ENCODE measurements around the gene LCN12. TPM values are rescaled to one million over a fixed set of nuclear protein-coding genes. Genes with fewer than 3 reads are reported as not detected.

LCN12 gene
- polyA plus RNA-seq, 1 donor from 2014 or later, result 2.9 TPM

DNA sequence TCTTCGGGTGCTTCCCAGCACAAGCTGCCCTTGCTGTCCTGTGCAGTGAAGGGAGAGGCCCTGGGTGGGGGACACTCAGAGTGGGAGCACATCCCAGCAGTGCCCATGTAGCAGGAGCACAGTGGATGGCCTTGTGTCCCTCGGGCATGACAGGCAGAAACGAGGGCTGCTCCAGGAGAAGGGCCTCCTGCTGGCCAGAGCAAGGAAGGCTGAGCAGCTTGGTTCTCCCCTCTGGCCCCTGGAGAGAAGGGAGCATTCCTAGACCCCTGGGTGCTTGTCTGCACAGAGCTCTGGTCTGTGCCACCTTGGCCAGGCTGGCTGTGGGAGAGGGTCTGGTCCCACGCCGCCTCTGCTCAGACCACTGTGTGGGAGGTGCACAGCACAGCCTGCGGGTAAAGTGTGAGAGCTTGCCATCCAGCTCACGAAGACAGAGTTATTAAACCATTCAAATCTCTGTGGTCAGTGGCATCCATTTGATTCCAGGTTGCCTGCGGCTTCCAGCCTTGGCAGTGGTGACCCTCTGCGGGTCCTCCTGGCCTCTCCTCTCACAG is 25.8 kb upstream of the LCN12 start:
- H3K27ac ChIP-seq (ENCODE audit: low read length), result no peak overlapping the region
- H3K4me2 ChIP-seq (ENCODE audit: low read length), result no peak overlapping the region
- H3K36me3 ChIP-seq (ENCODE audit: insufficient read depth, low read length), result no peaks in the 10 kb centered on the region

DNA sequence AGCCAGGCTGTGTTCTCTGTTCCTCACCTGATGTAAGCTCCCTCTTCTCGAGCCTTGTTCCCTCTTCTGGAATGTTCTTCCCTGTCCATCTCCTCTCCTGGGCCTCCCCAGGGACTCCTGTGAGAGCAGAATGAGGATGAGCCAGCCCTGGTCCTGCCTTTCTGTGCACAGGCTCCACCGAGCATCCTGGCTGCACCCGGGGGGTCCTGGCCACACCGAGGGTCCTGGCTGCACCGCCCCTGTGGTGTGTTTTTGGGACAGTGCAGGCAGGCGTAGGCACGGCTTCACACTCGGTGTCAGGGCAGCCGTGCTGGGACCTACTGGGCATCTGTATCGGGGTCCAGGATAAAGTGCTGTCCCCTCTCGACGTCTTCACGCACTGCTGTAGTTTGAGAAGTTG is 25.3 kb upstream of the LCN12 start:
- H3K9me3 ChIP-seq (ENCODE audit: low read length), result no peaks in the 10 kb centered on the region
- no peak overlapping the region for H2AFZ ChIP-seq (ENCODE audit: low read depth, low read length)
- H4K20me1 ChIP-seq (ENCODE audit: insufficient read depth), result no peaks in the 10 kb centered on the region
- H3K4me2 ChIP-seq (ENCODE audit: low read length), result no peak overlapping the region
- H3K4me3 ChIP-seq (ENCODE audit: low read length), result no peak overlapping the region
- no peak overlapping the region for H3K9ac ChIP-seq (ENCODE audit: low read length)
- H3K27me3 ChIP-seq (ENCODE audit: insufficient read depth, low read depth, low read length), result no peaks in the 10 kb centered on the region
- TF ChIP-seq EP300 (conservative IDR thresholded peaks at IDR 0.05; ENCODE audit: poor library complexity, severe bottlenecking), result no peak
- TF ChIP-seq RAD21 (conservative IDR thresholded peaks at IDR 0.05), result no peak
- TF ChIP-seq MXI1 (conservative IDR thresholded peaks at IDR 0.05; ENCODE audit: poor library complexity, severe bottlenecking), result no peak
- TF ChIP-seq TAF1 (IDR thresholded peaks at IDR 0.05; ENCODE audit: low read depth), result no peak
- no peak for TF ChIP-seq CTCF (IDR thresholded peaks at IDR 0.05; ENCODE audit: poor library complexity, severe bottlenecking)
- TF ChIP-seq, protein P1, sequence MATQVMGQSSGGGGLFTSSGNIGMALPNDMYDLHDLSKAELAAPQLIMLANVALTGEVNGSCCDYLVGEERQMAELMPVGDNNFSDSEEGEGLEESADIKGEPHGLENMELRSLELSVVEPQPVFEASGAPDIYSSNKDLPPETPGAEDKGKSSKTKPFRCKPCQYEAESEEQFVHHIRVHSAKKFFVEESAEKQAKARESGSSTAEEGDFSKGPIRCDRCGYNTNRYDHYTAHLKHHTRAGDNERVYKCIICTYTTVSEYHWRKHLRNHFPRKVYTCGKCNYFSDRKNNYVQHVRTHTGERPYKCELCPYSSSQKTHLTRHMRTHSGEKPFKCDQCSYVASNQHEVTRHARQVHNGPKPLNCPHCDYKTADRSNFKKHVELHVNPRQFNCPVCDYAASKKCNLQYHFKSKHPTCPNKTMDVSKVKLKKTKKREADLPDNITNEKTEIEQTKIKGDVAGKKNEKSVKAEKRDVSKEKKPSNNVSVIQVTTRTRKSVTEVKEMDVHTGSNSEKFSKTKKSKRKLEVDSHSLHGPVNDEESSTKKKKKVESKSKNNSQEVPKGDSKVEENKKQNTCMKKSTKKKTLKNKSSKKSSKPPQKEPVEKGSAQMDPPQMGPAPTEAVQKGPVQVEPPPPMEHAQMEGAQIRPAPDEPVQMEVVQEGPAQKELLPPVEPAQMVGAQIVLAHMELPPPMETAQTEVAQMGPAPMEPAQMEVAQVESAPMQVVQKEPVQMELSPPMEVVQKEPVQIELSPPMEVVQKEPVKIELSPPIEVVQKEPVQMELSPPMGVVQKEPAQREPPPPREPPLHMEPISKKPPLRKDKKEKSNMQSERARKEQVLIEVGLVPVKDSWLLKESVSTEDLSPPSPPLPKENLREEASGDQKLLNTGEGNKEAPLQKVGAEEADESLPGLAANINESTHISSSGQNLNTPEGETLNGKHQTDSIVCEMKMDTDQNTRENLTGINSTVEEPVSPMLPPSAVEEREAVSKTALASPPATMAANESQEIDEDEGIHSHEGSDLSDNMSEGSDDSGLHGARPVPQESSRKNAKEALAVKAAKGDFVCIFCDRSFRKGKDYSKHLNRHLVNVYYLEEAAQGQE (IDR thresholded peaks at IDR 0.05; ENCODE audit: borderline replicate concordance), result no peak
- no peak for TF ChIP-seq EZH2 (IDR thresholded peaks at IDR 0.05; ENCODE audit: borderline replicate concordance, insufficient read depth, low read length, poor library complexity, severe bottlenecking)
- no peak for TF ChIP-seq SMC3 (conservative IDR thresholded peaks at IDR 0.05; ENCODE audit: poor library complexity)
- TF ChIP-seq POLR2AphosphoS5 (IDR thresholded peaks at IDR 0.05), result no peak
- H3K36me3 ChIP-seq (ENCODE audit: insufficient read depth, low read length), result no peaks in the 10 kb centered on the region
- no peak overlapping the region for H3K27ac ChIP-seq (ENCODE audit: low read length)
- no peaks in the 10 kb centered on the region for H3K79me2 ChIP-seq (replicated peaks; ENCODE audit: insufficient read depth, low read length)
- H3K9me2 ChIP-seq (ENCODE audit: insufficient read depth, low read length), result no peaks in the 10 kb centered on the region
- H3F3A ChIP-seq (ENCODE audit: insufficient read depth, low read length, poor library complexity, severe bottlenecking), result no peaks in the 10 kb centered on the region

More for the DNA sequence above, 25.8 kb upstream of the LCN12 start:
- no peaks in the 10 kb centered on the region for H4K20me1 ChIP-seq (ENCODE audit: insufficient read depth)
- no peaks in the 10 kb centered on the region for H3K79me2 ChIP-seq (replicated peaks; ENCODE audit: insufficient read depth, low read length)
- TF ChIP-seq, protein P1 (IDR thresholded peaks at IDR 0.05; ENCODE audit: borderline replicate concordance), result no peak
- TF ChIP-seq RAD21 (conservative IDR thresholded peaks at IDR 0.05), result no peak
- no peak overlapping the region for H3K9ac ChIP-seq (ENCODE audit: low read length)
- no peaks in the 10 kb centered on the region for H3K27me3 ChIP-seq (ENCODE audit: insufficient read depth, low read depth, low read length)
- no peak overlapping the region for H2AFZ ChIP-seq (ENCODE audit: low read depth, low read length)
- H3F3A ChIP-seq (ENCODE audit: insufficient read depth, low read length, poor library complexity, severe bottlenecking), result no peaks in the 10 kb centered on the region
- no peaks in the 10 kb centered on the region for H3K9me3 ChIP-seq (ENCODE audit: low read length)
- no peaks in the 10 kb centered on the region for H3K9me2 ChIP-seq (ENCODE audit: insufficient read depth, low read length)
- no peak overlapping the region for H3K4me3 ChIP-seq (ENCODE audit: low read length)

All from neural cell (in vitro differentiated cells).